ENCODE measurements around the gene ZMYND15. TPM values are rescaled to one million over a fixed set of nuclear protein-coding genes. Genes with fewer than 3 reads are reported as not detected.

The ZMYND15 gene
- total RNA-seq, 1 donor: 1.3 TPM

Other genes starting within 250 kb of the ZMYND15 start
- gene SPNS2, start 241.0 kb upstream of the ZMYND15 start, total RNA-seq: 0.10 TPM
- gene MYBBP1A, start 184.4 kb upstream of the ZMYND15 start, total RNA-seq: 24.6 TPM
- gene GGT6, start 179.3 kb upstream of the ZMYND15 start, total RNA-seq: not detected
- gene SMTNL2, start 155.3 kb upstream of the ZMYND15 start, total RNA-seq: not detected
- not detected for gene ALOX15, start 98.2 kb upstream of the ZMYND15 start, total RNA-seq
- 16.3 TPM for gene PELP1, start 35.7 kb upstream of the ZMYND15 start, total RNA-seq
- gene ARRB2, start 29.2 kb upstream of the ZMYND15 start, total RNA-seq: 201 TPM
- gene MED11, start 8.4 kb upstream of the ZMYND15 start, total RNA-seq: 4.8 TPM
- gene CXCL16, start 95 bp downstream of the ZMYND15 start, total RNA-seq: 32.6 TPM
- not detected for gene TM4SF5, start 32.1 kb downstream of the ZMYND15 start, total RNA-seq
- not detected for gene VMO1, start 46.5 kb downstream of the ZMYND15 start, total RNA-seq
- not detected for gene GLTPD2, start 49.1 kb downstream of the ZMYND15 start, total RNA-seq
- gene PSMB6, start 56.3 kb downstream of the ZMYND15 start, total RNA-seq: 41.5 TPM
- 7.9 TPM for gene PLD2, start 67.3 kb downstream of the ZMYND15 start, total RNA-seq
- 68.8 TPM for gene MINK1, start 93.5 kb downstream of the ZMYND15 start, total RNA-seq
- 26.4 TPM for gene C17orf107, start 159.7 kb downstream of the ZMYND15 start, total RNA-seq
- gene CHRNE, start 163.3 kb downstream of the ZMYND15 start, total RNA-seq: 2.2 TPM
- gene GP1BA, start 192.4 kb downstream of the ZMYND15 start, total RNA-seq: 4.2 TPM
- 17.1 TPM for gene SLC25A11, start 200.2 kb downstream of the ZMYND15 start, total RNA-seq
- gene RNF167, start 200.4 kb downstream of the ZMYND15 start, total RNA-seq: 19.3 TPM
- 414 TPM for gene PFN1, start 208.7 kb downstream of the ZMYND15 start, total RNA-seq
- gene ENO3, start 211.3 kb downstream of the ZMYND15 start, total RNA-seq: 3.9 TPM
- 30.4 TPM for gene SPAG7, start 228.0 kb downstream of the ZMYND15 start, total RNA-seq
- 12.9 TPM for gene CAMTA2, start 247.8 kb downstream of the ZMYND15 start, total RNA-seq

Measured in mononuclear cell (primary cell).